HG02763 (cell line): ENCODE results near the gene SFRP4.

ENCODE experiments used
- ATAC-seq: cut with Tn5 transposase; IDR thresholded peaks from one replicate; pipeline ENCODE4 v1.9.1; 2021; ENCODE audit warnings: mild to moderate bottlenecking, moderate library complexity; ENCODE audit not compliant: unreplicated experiment

SFRP4 gene

GRCh38 chr7:37925620-37926019 is 9.0 kb upstream of the SFRP4 start:
- ATAC-seq: no peak

- no peak for ATAC-seq
Measured at GRCh38 chr7:37924491-37925041, 7.9 kb upstream of the SFRP4 start.

- no peak for ATAC-seq
Measured at GRCh38 chr7:37923996-37924395, 7.4 kb upstream of the SFRP4 start.

GRCh38 chr7:37921876-37922275 is 5.3 kb upstream of the SFRP4 start:
- no peak for ATAC-seq

GRCh38 chr7:37920849-37921805 is 4.5 kb upstream of the SFRP4 start:
- ATAC-seq: peak; percentile 53

- ATAC-seq: peak; percentile 36
Measured at GRCh38 chr7:37920305-37920848, 3.8 kb upstream of the SFRP4 start, which contains the start of gene EPDR1. Gene EPDR1, plus strand, starts transcription at chr7:37920640. Its CDS starts 300 bp downstream, at chr7:37920940.

GRCh38 chr7:37918526-37918925 is 1.9 kb upstream of the SFRP4 start:
- no peak for ATAC-seq

GRCh38 chr7:37916017-37916672 is 472 bp downstream of the SFRP4 start:
- no peak for ATAC-seq

GRCh38 chr7:37915438-37915837 is 1.2 kb downstream of the SFRP4 start:
- no peak for ATAC-seq

- ATAC-seq: no peak
Measured at GRCh38 chr7:37912756-37913155, 3.9 kb downstream of the SFRP4 start.

GRCh38 chr7:37908221-37908788 is 8.3 kb downstream of the SFRP4 start:
- ATAC-seq: no peak

- no peak for ATAC-seq
Measured at GRCh38 chr7:37901890-37902524, 14.6 kb downstream of the SFRP4 start.

- ATAC-seq: no peak
Measured at GRCh38 chr7:37901236-37901827, 15.3 kb downstream of the SFRP4 start.

GRCh38 chr7:37899712-37900247 is 16.8 kb downstream of the SFRP4 start:
- ATAC-seq: no peak

GRCh38 chr7:37894671-37895070 is 21.9 kb downstream of the SFRP4 start:
- ATAC-seq: no peak

GRCh38 chr7:37893359-37893758 is 23.3 kb downstream of the SFRP4 start:
- no peak for ATAC-seq

- ATAC-seq: no peak
Measured at GRCh38 chr7:37882086-37882485, 34.5 kb downstream of the SFRP4 start.
